ENCODE data around the gene SCIMP.

The SCIMP gene

GRCh38 chr17:5234645-5235576 lies at the start of gene SCIMP:
SCIMP (minus strand) TSS chr17:5234860; CDS start chr17:5234755, 105 bp downstream.
- H3K4me1 ChIP-seq = no peaks in the 10 kb centered on the region

DNA sequence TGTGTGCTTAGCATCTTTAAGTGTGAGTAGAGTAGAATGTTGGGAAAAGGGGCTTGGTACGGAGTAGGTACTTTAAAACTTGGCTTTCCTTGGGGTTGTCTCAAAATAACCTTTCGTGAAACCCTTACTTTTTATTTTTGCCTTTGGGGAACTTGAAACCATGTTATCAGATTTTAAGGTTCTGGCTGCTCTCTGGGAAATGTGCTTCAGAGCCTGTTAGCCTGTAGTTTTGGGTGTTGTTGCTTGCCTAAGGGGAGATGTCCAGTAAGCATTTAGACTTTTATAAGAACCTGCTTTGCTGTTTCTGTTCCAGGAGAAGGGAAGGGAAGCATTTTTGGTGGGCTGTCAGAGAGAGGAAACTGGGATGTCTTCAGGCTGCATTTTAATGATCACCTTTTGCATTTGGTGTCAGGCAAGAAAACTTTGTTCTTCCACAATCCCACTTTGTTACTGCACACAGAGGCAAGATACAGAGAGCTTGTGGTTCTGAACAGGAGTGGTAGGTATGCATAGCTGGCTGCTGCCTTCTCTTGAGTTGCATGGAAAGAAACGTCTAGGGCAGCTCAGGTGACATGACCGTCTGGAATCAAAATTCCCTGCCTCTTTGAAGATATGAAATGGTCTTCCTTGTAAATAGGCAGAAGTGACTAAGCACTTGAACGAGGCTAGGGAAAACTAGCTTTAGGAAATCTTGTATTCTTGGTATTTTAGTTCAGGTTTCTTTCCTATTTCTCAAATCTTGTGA lies 49.1 kb upstream of the SCIMP start:
- in situ Hi-C loops (cut with MboI; ENCODE audit: low sequenced_read_pairs) = no loop called here
- Histone ChIP-seq H3K9me3 (no peaks in the 10 kb centered on the region), H3K27me3 (ENCODE audit: low read depth) (no peaks in the 10 kb centered on the region), H3K4me1 (peaks cover 40% of the 10 kb centered on the region), H3K4me3 (peak overlapping the region; percentile 54), H3K36me3 (replicated peaks) (peaks cover 6% of the 10 kb centered on the region)
- DNase-seq (ENCODE audit: low spot score in 2 of 2) = peak in 1 of 2 experiments; percentile 15

More at GRCh38 chr17:5234645-5235576, at the start of gene SCIMP:
- no peak within 1 kb of the TSS for H3K4me3 ChIP-seq
- no peak for DNase-seq (ENCODE audit: low spot score in 2 of 2)
- in situ Hi-C loops (cut with MboI; ENCODE audit: low sequenced_read_pairs) = no loop called here
- no peaks in the 10 kb centered on the region for H3K36me3 ChIP-seq (replicated peaks)
- no peaks in the 10 kb centered on the region for H3K9me3 ChIP-seq
- no peaks in the 10 kb centered on the region for H3K27me3 ChIP-seq (ENCODE audit: low read depth)

GRCh38 chr17:5282642-5283217 lies 48.1 kb upstream of the SCIMP start:
- Histone ChIP-seq H3K4me3 (peak overlapping the region; percentile 54), H3K9me3 (no peaks in the 10 kb centered on the region), H3K36me3 (replicated peaks) (peaks cover 6% of the 10 kb centered on the region), H3K27me3 (ENCODE audit: low read depth) (no peaks in the 10 kb centered on the region), H3K4me1 (peaks cover 31% of the 10 kb centered on the region)
- in situ Hi-C loops (cut with MboI; ENCODE audit: low sequenced_read_pairs) = no loop called here
- DNase-seq (ENCODE audit: low spot score in 2 of 2) = peak in 1 of 2 experiments; percentile 38

GRCh38 chr17:5281814-5282641 lies 47.4 kb upstream of the SCIMP start, which contains the start of gene RABEP1:
RABEP1 (plus strand) TSS chr17:5282284; CDS start chr17:5282487, 203 bp downstream.
- Histone ChIP-seq H3K4me1 (peaks cover 30% of the 10 kb centered on the region), H3K36me3 (replicated peaks) (peaks cover 6% of the 10 kb centered on the region), H3K4me3 (peak within 1 kb of the TSS; percentile 54), H3K27me3 (ENCODE audit: low read depth) (no peaks in the 10 kb centered on the region), H3K9me3 (no peaks in the 10 kb centered on the region)
- peak; percentile 65 to 95 for DNase-seq (ENCODE audit: low spot score in 2 of 2)
- in situ Hi-C loops (cut with MboI; ENCODE audit: low sequenced_read_pairs) = no loop called here

DNA sequence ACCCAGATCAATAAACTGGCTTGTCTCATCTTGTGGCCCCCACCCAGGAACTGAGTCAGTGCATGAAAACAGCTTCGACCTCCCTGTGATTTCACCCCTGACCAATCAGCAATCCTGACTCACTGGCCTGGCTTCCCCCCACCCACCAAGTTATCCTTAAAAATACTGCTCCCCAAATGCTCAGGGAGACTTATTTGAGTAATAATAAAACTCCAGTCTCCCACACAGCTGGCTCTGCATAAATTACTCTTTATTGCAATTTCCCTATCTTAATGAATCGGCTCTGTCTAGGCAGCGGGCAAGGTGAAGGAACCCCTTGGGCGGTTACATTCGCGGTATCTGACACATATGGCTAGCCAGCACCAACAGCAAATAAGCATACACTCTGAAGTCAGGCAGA lies 37.7 kb upstream of the SCIMP start:
- Histone ChIP-seq H3K27me3 (ENCODE audit: low read depth) (no peaks in the 10 kb centered on the region), H3K4me3 (no peak overlapping the region), H3K36me3 (replicated peaks) (no peaks in the 10 kb centered on the region; the same call in 1 of the 2 replicates), H3K4me1 (no peaks in the 10 kb centered on the region), H3K9me3 (no peaks in the 10 kb centered on the region)
- in situ Hi-C loops (cut with MboI; ENCODE audit: low sequenced_read_pairs) = no loop called here
- DNase-seq (ENCODE audit: low spot score in 2 of 2) = no peak

DNA sequence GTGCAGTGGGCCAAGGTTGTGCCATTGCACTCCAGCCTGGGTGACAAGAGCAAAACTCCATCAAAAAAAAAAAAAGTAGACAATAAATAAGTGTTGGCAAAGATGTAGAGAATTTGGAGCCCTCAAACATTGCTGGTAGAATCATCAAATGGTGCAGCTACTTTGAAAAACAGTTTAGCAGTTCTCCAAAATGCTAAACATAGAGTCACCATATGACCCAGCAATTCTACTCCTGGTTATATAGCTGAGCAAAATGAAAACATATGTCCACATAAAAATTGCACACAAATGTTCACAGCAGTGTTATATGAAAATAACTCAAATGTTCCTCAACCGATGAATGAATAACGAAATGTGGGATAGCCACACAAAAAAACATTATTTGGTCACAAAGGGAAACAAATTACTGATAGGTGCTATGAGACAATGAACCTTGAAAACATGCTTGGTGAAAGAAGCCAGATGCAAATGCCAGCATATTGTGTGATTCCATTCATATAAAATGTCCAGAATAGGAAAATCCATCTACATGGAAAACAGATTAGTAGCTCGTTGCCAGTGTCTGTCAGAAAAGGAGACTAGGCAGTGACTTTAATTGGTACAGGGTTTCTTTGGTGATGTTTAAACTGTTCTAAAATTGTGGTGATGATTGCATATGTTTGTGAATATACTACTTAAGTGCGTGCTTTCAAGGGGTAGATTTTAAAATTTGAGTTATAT lies 34.7 kb upstream of the SCIMP start:
- DNase-seq (ENCODE audit: low spot score in 2 of 2) = no peak
- Histone ChIP-seq H3K36me3 (replicated peaks) (no peaks in the 10 kb centered on the region; the same call in 1 of the 2 replicates), H3K4me1 (no peaks in the 10 kb centered on the region), H3K9me3 (no peaks in the 10 kb centered on the region), H3K27me3 (ENCODE audit: low read depth) (no peaks in the 10 kb centered on the region), H3K4me3 (no peak overlapping the region)
- in situ Hi-C loops (cut with MboI; ENCODE audit: low sequenced_read_pairs) = no loop called here

GRCh38 chr17:5264893-5265292 lies 30.2 kb upstream of the SCIMP start:
- Histone ChIP-seq H3K4me3 (no peak overlapping the region), H3K4me1 (no peaks in the 10 kb centered on the region), H3K9me3 (no peaks in the 10 kb centered on the region), H3K27me3 (ENCODE audit: low read depth) (no peaks in the 10 kb centered on the region), H3K36me3 (replicated peaks) (no peaks in the 10 kb centered on the region; the same call in 1 of the 2 replicates)
- in situ Hi-C loops (cut with MboI; ENCODE audit: low sequenced_read_pairs) = no loop called here
- no peak for DNase-seq (ENCODE audit: low spot score in 2 of 2)

DNA sequence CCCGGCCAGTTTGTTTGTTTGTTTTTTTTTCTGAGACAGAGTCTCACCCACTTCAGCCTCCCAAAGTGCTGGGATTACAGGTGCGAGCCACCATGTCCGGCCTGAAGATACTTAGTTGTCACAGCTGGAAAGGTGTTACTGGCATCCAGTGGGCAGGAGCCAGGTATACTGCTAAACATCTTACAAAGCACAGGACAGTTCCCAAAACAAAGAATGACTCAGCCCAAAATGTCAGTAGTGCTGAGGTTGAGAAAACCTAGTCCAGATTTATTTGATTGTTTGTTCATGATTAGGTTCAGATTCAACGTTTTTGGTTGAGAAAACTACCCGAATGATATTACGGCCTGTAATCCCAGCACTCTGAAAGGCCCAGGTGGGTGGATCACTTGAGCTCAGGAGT lies 28.8 kb upstream of the SCIMP start:
- Histone ChIP-seq H3K4me3 (no peak overlapping the region), H3K27me3 (ENCODE audit: low read depth) (no peaks in the 10 kb centered on the region), H3K36me3 (replicated peaks) (no peaks in the 10 kb centered on the region; the same call in 1 of the 2 replicates), H3K9me3 (no peaks in the 10 kb centered on the region), H3K4me1 (no peaks in the 10 kb centered on the region)
- in situ Hi-C loops (cut with MboI; ENCODE audit: low sequenced_read_pairs) = no loop called here
- DNase-seq (ENCODE audit: low spot score in 2 of 2) = no peak

GRCh38 chr17:5262416-5262991 lies 27.8 kb upstream of the SCIMP start:
- Histone ChIP-seq H3K36me3 (replicated peaks) (no peaks in the 10 kb centered on the region), H3K9me3 (no peaks in the 10 kb centered on the region), H3K27me3 (ENCODE audit: low read depth) (no peaks in the 10 kb centered on the region), H3K4me1 (no peaks in the 10 kb centered on the region), H3K4me3 (no peak overlapping the region)
- DNase-seq (ENCODE audit: low spot score in 2 of 2) = no peak
- in situ Hi-C loops (cut with MboI; ENCODE audit: low sequenced_read_pairs) = no loop called here

GRCh38 chr17:5260542-5260941 lies 25.9 kb upstream of the SCIMP start:
- H3K27me3 ChIP-seq (ENCODE audit: low read depth) = no peaks in the 10 kb centered on the region
- H3K4me1 ChIP-seq = no peaks in the 10 kb centered on the region
- H3K36me3 ChIP-seq (replicated peaks) = no peaks in the 10 kb centered on the region
- in situ Hi-C loops (cut with MboI; ENCODE audit: low sequenced_read_pairs) = no loop called here
- no peak overlapping the region for H3K4me3 ChIP-seq
- no peaks in the 10 kb centered on the region for H3K9me3 ChIP-seq
- DNase-seq (ENCODE audit: low spot score in 2 of 2) = no peak

- Histone ChIP-seq H3K4me3 (no peak overlapping the region), H3K9me3 (no peaks in the 10 kb centered on the region), H3K36me3 (replicated peaks) (no peaks in the 10 kb centered on the region), H3K27me3 (ENCODE audit: low read depth) (no peaks in the 10 kb centered on the region), H3K4me1 (no peaks in the 10 kb centered on the region)
- DNase-seq (ENCODE audit: low spot score in 2 of 2) = no peak
- in situ Hi-C loops (cut with MboI; ENCODE audit: low sequenced_read_pairs) = no loop called here
These were observed 22.5 kb upstream of the SCIMP start for GRCh38 chr17:5257124-5257523.

GRCh38 chr17:5254903-5255521 lies 20.4 kb upstream of the SCIMP start:
- no peak for DNase-seq (ENCODE audit: low spot score in 2 of 2)
- no peak overlapping the region for H3K4me3 ChIP-seq
- H3K4me1 ChIP-seq = no peaks in the 10 kb centered on the region
- in situ Hi-C loops (cut with MboI; ENCODE audit: low sequenced_read_pairs) = no loop called here
- H3K9me3 ChIP-seq = no peaks in the 10 kb centered on the region
- H3K36me3 ChIP-seq (replicated peaks) = no peaks in the 10 kb centered on the region
- H3K27me3 ChIP-seq (ENCODE audit: low read depth) = no peaks in the 10 kb centered on the region

Data from HAP-1 (cell line).